NK-92 (cell line): ENCODE measurements around the gene HDC.

Experiments
- DNase-seq: peaks from one replicate; lab custom pipeline; 2025; ENCODE audit not compliant: unreplicated experiment; lab: John Stamatoyannopoulos, UW

Gene HDC

DNA sequence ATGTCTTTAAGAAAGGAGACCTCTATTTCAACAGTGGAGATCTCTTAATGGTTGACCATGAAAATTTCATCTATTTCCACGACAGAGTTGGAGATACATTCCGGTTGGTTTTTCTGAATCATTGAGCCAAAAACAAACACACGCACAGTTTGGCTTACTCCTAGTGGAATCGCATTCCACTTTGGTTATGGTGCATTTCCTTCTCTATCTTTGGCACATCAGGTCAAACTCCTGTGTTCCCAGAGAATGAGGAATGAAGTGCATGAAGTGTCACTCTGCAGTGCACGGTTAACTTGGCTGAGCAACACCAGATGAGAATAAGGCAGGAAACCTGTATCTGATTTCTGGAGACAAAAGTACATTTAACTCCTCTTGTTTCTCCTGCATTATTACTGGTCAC lies 38.5 kb downstream of the HDC start:
- DNase-seq: no peak

DNA sequence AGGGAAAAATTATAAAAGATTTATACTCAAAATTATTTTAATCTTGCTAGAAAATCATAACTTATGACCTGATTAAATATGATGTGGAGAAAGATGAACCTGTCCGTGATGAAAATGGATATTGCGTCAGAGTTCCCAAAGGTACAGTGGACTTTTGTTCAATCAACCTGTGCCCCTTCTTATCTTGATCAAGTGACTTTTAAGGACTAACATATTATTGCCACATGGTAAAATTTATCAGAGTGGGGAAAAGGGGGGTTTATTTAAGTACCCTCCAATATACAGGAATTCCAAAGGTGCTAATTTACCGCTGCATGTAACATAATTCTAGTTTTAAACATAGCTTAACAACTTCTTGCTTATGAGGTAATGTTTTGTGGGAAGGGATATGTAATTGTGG lies 39.6 kb downstream of the HDC start:
- no peak for DNase-seq

DNA sequence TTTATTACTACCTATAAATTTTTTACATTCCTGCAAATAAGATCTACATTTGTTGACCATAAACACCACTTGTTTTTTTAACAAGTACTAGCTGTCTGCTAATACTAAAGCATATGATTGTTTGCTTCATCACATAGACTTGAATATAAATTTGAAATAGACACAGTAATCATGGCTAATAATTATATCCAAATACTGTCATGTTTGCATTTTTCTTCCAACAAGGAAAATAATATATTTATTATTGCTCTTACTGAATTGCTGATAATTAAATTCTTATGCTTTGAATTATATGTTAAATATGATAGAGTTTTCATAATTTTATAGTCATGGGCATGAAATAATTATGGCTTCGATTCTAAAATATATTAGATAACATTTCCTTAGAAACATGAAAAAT lies 40.5 kb downstream of the HDC start:
- DNase-seq: no peak

DNA sequence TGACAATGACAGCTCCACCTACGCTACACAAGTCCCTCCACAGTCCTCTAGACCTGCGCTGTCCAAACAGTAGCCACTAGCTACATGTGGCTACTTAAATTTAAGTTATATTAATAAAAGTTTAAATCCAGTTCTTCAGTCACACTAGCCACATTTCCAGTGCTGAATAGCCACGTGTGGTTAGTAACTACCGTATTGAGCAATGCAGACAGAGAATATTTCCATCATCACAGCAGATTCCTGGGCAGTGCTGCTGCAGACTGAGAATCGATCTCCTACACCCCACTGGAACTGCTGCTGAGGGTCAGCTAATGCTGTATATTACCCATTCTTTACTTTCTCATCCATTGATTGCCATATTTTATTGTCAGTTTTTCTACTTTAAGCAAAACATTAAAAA lies 40.9 kb downstream of the HDC start:
- no peak for DNase-seq

DNA sequence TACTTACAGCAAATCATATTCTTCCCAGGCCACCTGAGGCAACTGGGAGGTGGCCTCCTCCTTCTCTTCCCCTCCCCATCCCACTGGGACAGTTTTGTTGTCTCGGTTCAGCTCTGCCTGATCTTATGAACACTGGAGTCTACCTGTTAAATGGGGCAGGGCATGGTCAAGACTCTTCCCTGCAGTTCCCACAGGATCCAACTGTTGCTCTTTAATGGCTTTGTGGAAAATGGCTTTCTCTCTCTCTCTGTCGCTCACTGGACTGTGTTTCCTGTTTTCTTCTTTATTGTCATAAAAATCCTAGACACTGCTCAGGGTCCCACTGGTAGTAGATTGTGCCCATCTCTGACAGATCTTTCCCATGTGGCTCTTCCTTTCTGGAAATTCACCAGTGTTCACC lies 43.3 kb downstream of the HDC start:
- DNase-seq: no peak

DNA sequence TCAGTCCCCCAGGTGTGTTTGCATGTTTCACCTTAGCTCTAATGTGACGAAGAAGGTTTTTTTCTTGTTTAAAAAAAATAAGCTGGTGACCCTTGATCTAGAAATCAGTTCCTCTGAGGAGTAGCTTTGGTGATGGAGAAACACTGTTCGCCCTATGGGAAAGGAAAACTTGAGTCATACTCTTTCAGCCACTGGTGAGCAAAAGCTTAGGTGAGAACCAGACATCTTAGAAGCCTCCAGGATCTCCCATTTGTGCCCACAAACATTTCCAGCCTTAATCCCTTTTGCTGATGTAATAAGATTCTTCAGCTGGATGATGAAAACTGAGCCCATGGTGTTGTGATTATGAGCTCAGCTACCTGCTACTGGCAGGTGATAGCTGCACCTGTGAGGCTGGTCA lies 45.7 kb downstream of the HDC start:
- DNase-seq: no peak

DNA sequence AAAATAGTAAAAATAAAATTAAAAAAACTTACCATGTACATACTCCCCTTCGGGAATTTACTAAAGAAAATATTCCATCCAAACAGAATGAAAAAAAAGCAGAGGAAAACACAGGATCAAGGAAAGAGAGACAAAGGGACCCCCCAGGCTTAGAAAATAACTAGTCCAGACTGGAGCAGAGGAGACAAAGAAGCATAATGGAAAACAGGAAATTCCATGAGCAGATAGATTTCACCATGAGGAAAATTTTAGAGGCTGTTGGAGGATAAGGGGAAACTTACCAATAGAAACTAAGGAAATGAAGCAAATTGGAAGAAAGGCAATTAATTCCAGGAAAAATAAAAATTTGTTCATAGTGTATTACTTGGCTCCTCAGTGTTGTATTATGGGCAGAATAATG lies 46.8 kb downstream of the HDC start:
- DNase-seq: no peak

DNA sequence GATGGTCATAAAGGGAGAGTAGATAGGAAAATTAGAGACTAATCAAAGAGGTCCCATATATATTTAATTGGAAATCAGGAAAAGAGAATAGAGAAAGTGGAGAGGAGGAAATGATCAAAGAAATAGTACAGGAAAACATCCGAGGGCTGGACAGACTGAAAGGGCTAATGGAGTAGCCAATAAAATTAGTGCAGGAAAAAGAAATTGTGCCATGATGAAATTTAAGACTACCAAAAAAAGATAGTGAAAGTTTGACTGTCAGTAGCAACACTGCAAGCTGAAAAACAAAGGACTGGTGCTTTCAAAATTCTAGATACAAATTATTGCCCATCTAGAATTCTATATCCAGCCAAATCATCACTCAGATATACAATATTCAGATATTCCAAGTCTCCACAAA lies 47.2 kb downstream of the HDC start:
- no peak for DNase-seq

DNA sequence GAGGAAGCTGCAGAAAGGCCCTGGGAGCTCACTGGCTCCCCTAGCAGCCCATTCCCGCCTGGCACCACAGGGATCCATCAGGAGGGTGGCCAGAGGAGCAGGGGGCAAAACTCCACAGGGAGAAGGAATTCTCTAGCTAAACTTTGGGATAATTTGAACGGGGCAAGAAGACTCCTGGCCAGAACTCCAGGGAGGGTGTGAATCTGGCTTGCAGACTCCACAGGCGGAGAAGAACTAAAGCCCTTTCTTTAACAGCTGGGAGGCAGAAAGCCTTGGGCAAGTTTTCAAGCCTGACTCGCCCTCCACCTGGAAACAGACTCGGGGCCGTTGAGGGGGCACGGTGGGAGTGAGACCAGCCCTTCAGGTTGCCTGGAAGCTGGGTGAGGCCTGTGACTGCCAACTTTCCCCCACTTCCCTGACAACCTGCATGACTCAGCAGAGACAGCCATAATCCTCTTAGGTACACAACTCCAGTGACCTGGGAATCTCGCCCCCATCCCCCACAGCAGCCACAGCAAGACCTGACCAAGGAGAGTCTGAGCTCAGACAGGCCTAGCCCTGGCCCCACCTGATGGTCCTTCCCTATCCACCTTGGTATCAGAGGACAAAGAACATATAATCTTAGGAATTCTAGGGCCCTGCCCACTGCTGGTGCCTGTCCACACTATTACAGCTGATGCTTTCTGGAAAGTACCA lies 54.9 kb downstream of the HDC start:
- no peak for DNase-seq

DNA sequence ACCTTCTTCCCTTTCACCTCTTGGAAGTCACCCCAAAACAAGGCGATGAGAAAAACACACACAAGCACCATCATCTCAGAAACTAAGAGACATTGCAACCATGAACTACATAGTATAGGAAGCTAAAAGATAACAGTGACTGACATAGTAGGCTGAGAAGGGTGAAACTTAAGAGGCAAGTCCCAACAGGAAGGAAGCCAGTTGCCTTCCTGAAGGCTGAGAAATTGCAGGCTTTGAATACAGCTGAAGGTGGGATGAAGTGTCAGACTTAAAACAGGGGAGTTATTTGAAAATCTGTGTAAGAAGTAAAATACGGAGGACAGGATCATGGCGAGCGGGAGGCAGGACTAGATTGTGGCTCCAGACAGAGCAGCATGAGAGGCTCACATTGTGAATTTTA lies 55.7 kb downstream of the HDC start:
- DNase-seq: no peak

DNA sequence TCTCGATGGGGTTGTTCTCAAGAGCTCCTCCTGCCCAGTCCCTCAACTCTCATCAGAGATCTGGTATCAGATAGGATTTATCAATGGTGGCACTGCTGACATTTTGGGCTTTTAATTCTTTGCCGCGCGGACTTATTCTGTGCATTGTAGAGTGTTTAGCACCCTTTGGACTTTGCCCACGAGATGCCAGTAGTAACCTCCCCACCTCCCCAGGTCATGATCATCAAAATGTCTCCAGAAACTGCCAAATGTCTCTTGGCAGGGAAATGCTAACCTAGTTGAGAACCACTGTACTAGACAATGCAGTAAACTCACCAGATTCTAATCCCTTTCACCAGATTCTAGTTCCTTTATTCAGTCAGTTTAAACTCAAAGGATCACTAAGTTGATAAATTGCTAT lies 59.5 kb downstream of the HDC start:
- DNase-seq: no peak

DNA sequence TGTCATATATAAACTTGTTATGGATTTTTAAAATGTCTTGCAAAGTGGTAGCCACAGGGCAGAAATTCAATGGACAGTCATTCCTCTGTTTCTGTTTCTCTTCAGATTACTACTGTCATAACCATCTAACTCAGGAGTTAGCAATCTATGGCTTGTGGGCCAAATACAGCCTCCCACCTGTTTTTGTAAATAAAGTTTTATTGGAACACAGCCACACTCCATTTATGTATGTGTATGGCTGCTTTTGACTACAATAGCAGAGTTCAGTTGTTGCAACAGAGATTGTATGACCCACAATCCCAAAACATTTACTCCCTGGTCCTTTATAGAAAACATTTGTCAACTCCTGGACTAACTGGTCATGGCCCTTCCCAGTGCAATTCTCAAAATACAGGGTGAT lies 63.5 kb downstream of the HDC start:
- DNase-seq: no peak

DNA sequence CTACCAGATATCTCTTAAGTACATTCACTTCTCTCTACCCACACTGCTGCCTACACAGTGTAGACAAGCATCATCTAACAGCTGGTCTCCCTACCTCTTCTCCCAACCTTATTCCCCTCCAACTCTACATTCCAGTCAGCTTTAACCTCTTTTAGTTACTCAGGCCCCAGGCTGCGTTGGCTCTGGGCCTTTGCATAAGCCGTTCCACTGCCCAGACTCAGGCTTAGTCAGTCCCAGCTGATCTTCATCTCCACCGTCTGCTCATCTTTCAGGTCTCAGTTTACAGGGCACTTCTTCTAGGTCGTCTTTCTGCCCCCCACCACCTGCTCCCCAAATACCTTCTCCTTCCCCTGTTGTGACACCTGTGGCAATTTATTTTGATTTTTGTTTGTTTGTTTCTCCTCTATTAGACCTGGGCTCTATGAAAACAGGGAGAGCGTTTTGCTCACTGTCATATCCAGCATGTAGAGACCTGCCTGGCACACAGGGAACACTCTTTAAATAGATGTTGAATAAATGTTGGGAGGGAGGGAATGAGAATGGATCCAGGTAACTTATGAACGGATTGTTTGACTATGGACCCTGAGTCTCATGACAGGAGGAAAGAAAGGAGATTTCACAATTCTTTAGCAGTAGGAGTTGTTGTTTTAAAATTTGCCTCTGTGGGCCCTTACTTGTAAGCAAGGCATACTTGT lies 72.5 kb downstream of the HDC start:
- no peak for DNase-seq

DNA sequence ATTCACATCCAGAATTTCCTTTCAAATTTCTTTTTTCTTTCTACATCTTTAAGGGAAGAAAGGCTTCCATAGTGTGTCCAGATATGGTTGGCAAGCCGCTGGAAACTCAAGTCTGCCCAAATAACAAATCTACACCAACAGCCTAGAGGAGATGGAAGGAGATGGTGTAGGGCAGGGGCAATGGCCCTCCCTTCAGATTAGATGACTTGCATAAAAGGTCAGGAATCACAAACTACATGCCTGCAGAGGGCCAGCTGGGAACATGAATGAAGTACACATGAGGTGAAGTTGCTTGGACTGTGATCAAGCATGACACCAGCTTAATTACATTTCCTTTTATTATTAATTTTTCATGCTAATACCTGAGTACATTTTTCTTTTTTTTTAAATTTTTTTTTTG lies 73.4 kb downstream of the HDC start:
- no peak for DNase-seq
